Astrocyte (in vitro differentiated cells and primary cell): ENCODE measurements around the gene ASB15. TPM values are rescaled to one million over a fixed set of nuclear protein-coding genes. Genes with fewer than 3 reads are reported as not detected.

Experiments
- DNase-seq: peaks from one replicate; pipeline ENCODE4 v3.0.0-alpha.2; 2010; ENCODE audit warnings: low read depth
- FAIRE-seq: peaks from 2 replicates; lab custom pipeline; 2011; peaks lifted over from hg19 to GRCh38; lab: Jason Lieb, UNC
- H2AFZ ChIP-seq: 2 replicates; pipeline ENCODE4 v1.6.0; 2012; ENCODE audit warnings: low read depth, low read length, inconsistent platforms
- H3K27ac ChIP-seq: 2 replicates; pipeline ENCODE4 v1.5.1; 2011; ENCODE audit warnings: low read depth, low read length, inconsistent platforms
- H3K27me3 ChIP-seq: 2 replicates; pipeline ENCODE4 v1.6.0; 2011; ENCODE audit warnings: low read length, inconsistent platforms; ENCODE audit not compliant: insufficient read depth
- H3K36me3 ChIP-seq: 2 replicates; pipeline ENCODE4 v1.5.1; 2011; ENCODE audit warnings: low read length, inconsistent platforms; ENCODE audit not compliant: insufficient read depth
- H3K4me1 ChIP-seq: 2 replicates; pipeline ENCODE4 v1.5.1; 2011; ENCODE audit warnings: low read length, inconsistent platforms; ENCODE audit not compliant: insufficient read depth
- H3K4me2 ChIP-seq: 2 replicates; pipeline ENCODE4 v1.6.0; 2012; ENCODE audit warnings: low read length, inconsistent platforms
- H3K4me3 ChIP-seq: 2 replicates; pipeline ENCODE4 v1.5.1; 2011; ENCODE audit warnings: low read depth, mild to moderate bottlenecking, low read length, inconsistent platforms; ENCODE audit not compliant: insufficient read depth
- H3K79me2 ChIP-seq: 2 replicates; pipeline ENCODE4 v1.6.0; 2012; ENCODE audit warnings: mild to moderate bottlenecking, low read length, inconsistent platforms; ENCODE audit not compliant: insufficient read depth
- H3K9ac ChIP-seq: 2 replicates; pipeline ENCODE4 v1.6.0; 2012; ENCODE audit warnings: mild to moderate bottlenecking, low read length, inconsistent platforms
- H3K9me3 ChIP-seq: 2 replicates; pipeline ENCODE4 v1.5.1; 2012; ENCODE audit warnings: low read depth, mild to moderate bottlenecking, low read length, inconsistent platforms; ENCODE audit not compliant: insufficient read depth
- H4K20me1 ChIP-seq: 2 replicates; pipeline ENCODE4 v1.6.0; 2012; ENCODE audit warnings: low read length, inconsistent platforms; ENCODE audit not compliant: insufficient read depth
- H3K27ac Mint-ChIP-seq: one replicate; pipeline ENCODE4 v1.8.0; 2021; ENCODE audit warnings: mild to moderate bottlenecking, mixed read lengths; ENCODE audit not compliant: unreplicated experiment
- H3K27me3 Mint-ChIP-seq: one replicate; pipeline ENCODE4 v1.8.0; 2021; ENCODE audit warnings: low read depth, mixed read lengths; ENCODE audit not compliant: unreplicated experiment
- H3K36me3 Mint-ChIP-seq: one replicate; pipeline ENCODE4 v1.8.0; 2021; ENCODE audit warnings: low read depth, mixed read lengths; ENCODE audit not compliant: unreplicated experiment
- H3K4me1 Mint-ChIP-seq: one replicate; pipeline ENCODE4 v1.8.0; 2021; ENCODE audit warnings: low read depth, mixed read lengths; ENCODE audit not compliant: unreplicated experiment
- H3K4me3 Mint-ChIP-seq: one replicate; pipeline ENCODE4 v1.8.0; 2021; ENCODE audit warnings: mild to moderate bottlenecking, moderate library complexity, mixed read lengths; ENCODE audit not compliant: unreplicated experiment
- H3K9me3 Mint-ChIP-seq: one replicate; pipeline ENCODE4 v1.8.0; 2021; ENCODE audit warnings: mild to moderate bottlenecking, mixed read lengths; ENCODE audit not compliant: unreplicated experiment
- CTCF ChIP-seq: IDR thresholded peaks from 2 replicates; pipeline ENCODE4 v1.5.1; 2011; ENCODE audit warnings: low read depth, mild to moderate bottlenecking, inconsistent platforms, low read length, moderate library complexity; ENCODE audit not compliant: insufficient read depth
- EZH2 ChIP-seq: IDR thresholded peaks from 2 replicates; pipeline ENCODE4 v1.6.1; 2012; ENCODE audit warnings: mild to moderate bottlenecking, low read length, inconsistent platforms; ENCODE audit not compliant: insufficient read depth
- total RNA-seq: library from RNA; stranded (reverse); gene quantifications from 2 replicates; pipeline ENCODE4 v1.2.1, GENCODE V29; 2021

Gene ASB15
- total RNA-seq, 1 donor from 2014 or later = not detected

GRCh38 chr7:123647106-123647730, 45.6 kb downstream of the ASB15 start:
- H2AFZ ChIP-seq = no peak overlapping the region
- H3K79me2 ChIP-seq = no peaks in the 10 kb centered on the region
- H3K4me3 Mint-ChIP-seq = no peak overlapping the region
- FAIRE-seq = no peak
- no peaks in the 10 kb centered on the region for H3K36me3 ChIP-seq
- H3K27ac ChIP-seq = no peak overlapping the region
- peaks cover 19% of the 10 kb centered on the region for H3K4me1 Mint-ChIP-seq
- H3K4me2 ChIP-seq = no peak overlapping the region
- DNase-seq = no peak
- peak overlapping the region; percentile 49 for H3K27ac Mint-ChIP-seq
- no peaks in the 10 kb centered on the region for H3K27me3 Mint-ChIP-seq
- TF ChIP-seq EZH2 (no peak), CTCF (no peak)
- H4K20me1 ChIP-seq = no peaks in the 10 kb centered on the region
- peaks cover 11% of the 10 kb centered on the region for H3K4me1 ChIP-seq
- H3K9me3 ChIP-seq = no peaks in the 10 kb centered on the region
- no peaks in the 10 kb centered on the region for H3K9me3 Mint-ChIP-seq
- no peaks in the 10 kb centered on the region for H3K27me3 ChIP-seq
- no peak overlapping the region for H3K4me3 ChIP-seq
- H3K36me3 Mint-ChIP-seq = no peaks in the 10 kb centered on the region
- H3K9ac ChIP-seq = no peak overlapping the region

- Mint-ChIP-seq H3K36me3 (no peaks in the 10 kb centered on the region), H3K27ac (no peak overlapping the region), H3K9me3 (no peaks in the 10 kb centered on the region), H3K4me1 (peaks cover 9% of the 10 kb centered on the region), H3K4me3 (no peak overlapping the region), H3K27me3 (no peaks in the 10 kb centered on the region)
- Histone ChIP-seq H3K79me2 (no peaks in the 10 kb centered on the region), H3K27me3 (no peaks in the 10 kb centered on the region), H3K4me3 (no peak overlapping the region), H4K20me1 (no peaks in the 10 kb centered on the region), H3K9me3 (no peaks in the 10 kb centered on the region), H3K9ac (no peak overlapping the region), H3K36me3 (no peaks in the 10 kb centered on the region), H3K27ac (no peak overlapping the region), H3K4me1 (no peaks in the 10 kb centered on the region), H3K4me2 (no peak overlapping the region), H2AFZ (no peak overlapping the region)
- TF ChIP-seq EZH2 (no peak), CTCF (no peak)
- DNase-seq = peak; percentile 15
- no peak for FAIRE-seq
Measured at GRCh38 chr7:123649964-123650363, 48.3 kb downstream of the ASB15 start.

- DNase-seq = no peak
- FAIRE-seq = no peak
- H4K20me1 ChIP-seq = no peaks in the 10 kb centered on the region
- Mint-ChIP-seq H3K4me1 (peaks cover 9% of the 10 kb centered on the region), H3K4me3 (no peak overlapping the region), H3K27me3 (no peaks in the 10 kb centered on the region), H3K36me3 (no peaks in the 10 kb centered on the region), H3K9me3 (no peaks in the 10 kb centered on the region), H3K27ac (peak overlapping the region; percentile 10)
- no peaks in the 10 kb centered on the region for H3K79me2 ChIP-seq
- no peaks in the 10 kb centered on the region for H3K27me3 ChIP-seq
- H3K4me3 ChIP-seq = no peak overlapping the region
- H3K36me3 ChIP-seq = no peaks in the 10 kb centered on the region
- no peak for TF ChIP-seq CTCF
- TF ChIP-seq EZH2 = no peak
- H3K9ac ChIP-seq = no peak overlapping the region
- H3K4me1 ChIP-seq = no peaks in the 10 kb centered on the region
- no peak overlapping the region for H3K27ac ChIP-seq
- H3K9me3 ChIP-seq = no peaks in the 10 kb centered on the region
- no peak overlapping the region for H3K4me2 ChIP-seq
- no peak overlapping the region for H2AFZ ChIP-seq
Measured at GRCh38 chr7:123650595-123650994, 49.0 kb downstream of the ASB15 start.
